ENCODE measurements around the gene ECT2L. TPM values are rescaled to one million over a fixed set of nuclear protein-coding genes. Genes with fewer than 3 reads are reported as not detected.
"Not testable (repeated sequence)": the region's sequence is repeated elsewhere in the genome, so short reads cannot be mapped to it uniquely, and the experiment has no call there.

The ECT2L gene
- total RNA-seq, 1 donor from 2014 or later, result 2.7 TPM

DNA sequence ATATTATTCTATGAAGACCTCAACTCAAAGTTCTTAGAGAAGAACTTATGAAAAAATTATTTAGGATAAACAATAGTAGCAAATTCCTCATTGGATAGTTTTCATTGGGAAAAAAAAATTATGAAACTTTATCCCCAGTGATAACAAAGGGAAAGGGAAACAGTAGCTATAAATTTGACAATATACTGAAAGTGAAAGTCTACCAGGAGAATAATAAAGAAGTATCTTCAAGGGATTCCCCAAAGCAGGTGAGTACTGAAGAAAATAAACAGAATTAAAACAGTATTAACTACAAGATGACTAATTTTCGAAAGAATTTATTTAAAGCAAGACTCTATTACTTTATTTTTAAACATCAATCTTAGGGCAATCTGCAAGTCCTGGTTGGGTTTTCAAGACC is 135.8 kb downstream of the ECT2L start:
- no peaks in the 10 kb centered on the region for H3K27me3 Mint-ChIP-seq (ENCODE audit: unreplicated experiment)
- TF ChIP-seq, protein P1, sequence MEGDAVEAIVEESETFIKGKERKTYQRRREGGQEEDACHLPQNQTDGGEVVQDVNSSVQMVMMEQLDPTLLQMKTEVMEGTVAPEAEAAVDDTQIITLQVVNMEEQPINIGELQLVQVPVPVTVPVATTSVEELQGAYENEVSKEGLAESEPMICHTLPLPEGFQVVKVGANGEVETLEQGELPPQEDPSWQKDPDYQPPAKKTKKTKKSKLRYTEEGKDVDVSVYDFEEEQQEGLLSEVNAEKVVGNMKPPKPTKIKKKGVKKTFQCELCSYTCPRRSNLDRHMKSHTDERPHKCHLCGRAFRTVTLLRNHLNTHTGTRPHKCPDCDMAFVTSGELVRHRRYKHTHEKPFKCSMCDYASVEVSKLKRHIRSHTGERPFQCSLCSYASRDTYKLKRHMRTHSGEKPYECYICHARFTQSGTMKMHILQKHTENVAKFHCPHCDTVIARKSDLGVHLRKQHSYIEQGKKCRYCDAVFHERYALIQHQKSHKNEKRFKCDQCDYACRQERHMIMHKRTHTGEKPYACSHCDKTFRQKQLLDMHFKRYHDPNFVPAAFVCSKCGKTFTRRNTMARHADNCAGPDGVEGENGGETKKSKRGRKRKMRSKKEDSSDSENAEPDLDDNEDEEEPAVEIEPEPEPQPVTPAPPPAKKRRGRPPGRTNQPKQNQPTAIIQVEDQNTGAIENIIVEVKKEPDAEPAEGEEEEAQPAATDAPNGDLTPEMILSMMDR (IDR thresholded peaks at IDR 0.05; ENCODE audit: partially characterized antibody, unreplicated experiment), result no peak
- DNase-seq, result no peak
- no peak overlapping the region for H3K4me3 Mint-ChIP-seq (ENCODE audit: unreplicated experiment)
- peaks cover 6% of the 10 kb centered on the region for H3K36me3 Mint-ChIP-seq (ENCODE audit: unreplicated experiment)
- H3K9me3 Mint-ChIP-seq (ENCODE audit: unreplicated experiment), result peaks cover 2% of the 10 kb centered on the region
- no peaks in the 10 kb centered on the region for H3K4me1 Mint-ChIP-seq (ENCODE audit: low read depth, unreplicated experiment)
- no peak overlapping the region for H3K27ac Mint-ChIP-seq (ENCODE audit: unreplicated experiment)

DNA sequence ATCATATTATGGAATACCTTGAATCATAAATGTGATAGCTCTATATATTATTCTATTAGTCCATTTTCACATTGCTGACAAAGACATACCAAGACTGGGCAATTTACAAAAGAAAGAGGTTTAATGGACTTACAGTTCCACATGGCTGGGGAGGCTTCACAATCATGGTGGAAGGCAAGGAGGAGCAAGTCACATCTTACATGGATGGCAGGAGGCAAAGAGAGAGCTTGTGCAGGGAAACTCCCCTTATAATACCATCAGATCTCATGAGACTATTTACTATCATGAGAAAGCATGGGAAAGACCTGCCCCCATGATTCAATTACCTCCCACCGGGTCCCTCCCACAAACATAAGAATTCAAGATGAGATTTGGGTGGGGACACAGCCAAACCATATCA is 141.0 kb downstream of the ECT2L start:
- not testable (repeated sequence) for H3K9me3 Mint-ChIP-seq (ENCODE audit: unreplicated experiment); H3K27ac Mint-ChIP-seq (ENCODE audit: unreplicated experiment); H3K4me1 Mint-ChIP-seq (ENCODE audit: low read depth, unreplicated experiment); DNase-seq; H3K4me3 Mint-ChIP-seq (ENCODE audit: unreplicated experiment); H3K27me3 Mint-ChIP-seq (ENCODE audit: unreplicated experiment)
- peaks cover 24% of the 10 kb centered on the region for H3K36me3 Mint-ChIP-seq (ENCODE audit: unreplicated experiment)

DNA sequence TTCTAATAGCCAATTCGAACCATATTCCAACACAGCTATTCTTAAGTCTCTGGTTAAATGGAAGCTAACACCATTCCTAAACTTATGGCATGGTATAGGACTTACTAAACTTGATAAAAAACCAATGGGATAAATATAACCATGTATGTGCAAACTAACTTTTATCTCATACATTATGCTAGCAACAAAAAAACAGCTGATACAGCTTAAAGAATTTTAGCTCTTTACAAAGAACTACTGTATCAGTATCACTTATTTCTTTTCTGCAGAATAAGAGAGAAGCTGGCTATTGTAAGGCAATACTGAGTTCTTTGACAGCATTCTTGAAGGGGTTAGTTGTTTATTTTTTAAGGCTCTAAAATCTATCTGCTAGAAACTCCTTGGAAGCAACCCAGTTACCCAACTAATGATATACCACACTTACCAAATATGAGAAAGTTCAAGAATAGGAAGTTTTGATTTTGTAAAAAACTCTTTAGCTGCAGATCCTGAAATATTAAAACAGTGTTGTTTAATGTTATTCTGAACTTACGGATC is 147.3 kb downstream of the ECT2L start:
- no peak for DNase-seq
- Mint-ChIP-seq H3K4me1 (ENCODE audit: low read depth, unreplicated experiment) (peaks cover 8% of the 10 kb centered on the region), H3K27me3 (ENCODE audit: unreplicated experiment) (peaks cover 1% of the 10 kb centered on the region), H3K27ac (ENCODE audit: unreplicated experiment) (no peak overlapping the region), H3K4me3 (ENCODE audit: unreplicated experiment) (no peak overlapping the region), H3K36me3 (ENCODE audit: unreplicated experiment) (peaks cover 3% of the 10 kb centered on the region), H3K9me3 (ENCODE audit: unreplicated experiment) (no peaks in the 10 kb centered on the region)
- TF ChIP-seq, protein P1 (IDR thresholded peaks at IDR 0.05; ENCODE audit: partially characterized antibody, unreplicated experiment), result no peak

DNA sequence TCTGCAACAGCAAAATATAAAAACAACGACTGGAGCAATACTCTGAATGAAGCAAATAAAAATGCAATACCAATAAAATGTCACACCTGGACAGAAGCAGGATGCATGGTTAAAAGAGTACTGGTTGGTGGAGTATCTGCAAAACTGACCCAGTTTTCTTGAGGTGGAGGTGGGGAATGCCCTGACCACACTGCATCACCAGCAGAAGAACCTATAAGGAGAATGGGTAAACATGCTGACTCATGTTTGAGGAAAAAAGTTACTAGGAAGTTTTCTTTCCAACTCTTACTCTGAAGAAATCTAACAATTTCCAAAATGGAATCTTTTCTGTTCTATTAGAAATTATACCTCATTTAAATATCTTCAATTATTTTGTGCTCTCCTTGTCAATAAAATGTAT is 148.5 kb downstream of the ECT2L start:
- H3K36me3 Mint-ChIP-seq (ENCODE audit: unreplicated experiment), result no peaks in the 10 kb centered on the region
- TF ChIP-seq, protein P1 (IDR thresholded peaks at IDR 0.05; ENCODE audit: partially characterized antibody, unreplicated experiment), result no peak
- H3K27ac Mint-ChIP-seq (ENCODE audit: unreplicated experiment), result no peak overlapping the region
- peaks cover 12% of the 10 kb centered on the region for H3K4me1 Mint-ChIP-seq (ENCODE audit: low read depth, unreplicated experiment)
- no peak for DNase-seq
- no peaks in the 10 kb centered on the region for H3K9me3 Mint-ChIP-seq (ENCODE audit: unreplicated experiment)
- H3K27me3 Mint-ChIP-seq (ENCODE audit: unreplicated experiment), result peaks cover 1% of the 10 kb centered on the region
- no peak overlapping the region for H3K4me3 Mint-ChIP-seq (ENCODE audit: unreplicated experiment)

DNA sequence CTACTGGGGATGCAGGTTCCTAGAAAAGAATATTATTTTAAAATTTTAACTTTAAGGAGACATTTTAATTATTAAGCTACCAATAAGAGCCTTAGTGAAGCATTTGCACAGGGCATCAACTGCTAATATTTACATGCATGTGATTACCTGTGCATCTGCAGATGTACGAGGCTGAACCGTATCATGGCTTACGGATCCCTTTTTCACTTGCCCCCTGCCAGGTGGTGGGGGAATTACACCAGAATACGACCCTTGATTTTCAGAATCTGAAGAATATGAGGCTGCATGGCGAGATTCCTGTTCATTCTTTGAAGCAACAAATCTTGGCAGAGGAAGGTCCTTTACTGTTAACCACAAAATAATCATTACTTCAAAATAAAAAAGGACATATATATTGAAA is 149.5 kb downstream of the ECT2L start:
- DNase-seq, result peak; percentile 28
- H3K4me3 Mint-ChIP-seq (ENCODE audit: unreplicated experiment), result no peak overlapping the region

More for the DNA sequence above, 149.5 kb downstream of the ECT2L start:
- TF ChIP-seq, protein P1 (IDR thresholded peaks at IDR 0.05; ENCODE audit: partially characterized antibody, unreplicated experiment), result peak; percentile 47
- peaks cover 12% of the 10 kb centered on the region for H3K4me1 Mint-ChIP-seq (ENCODE audit: low read depth, unreplicated experiment)
- no peaks in the 10 kb centered on the region for H3K36me3 Mint-ChIP-seq (ENCODE audit: unreplicated experiment)
- H3K27me3 Mint-ChIP-seq (ENCODE audit: unreplicated experiment), result peaks cover 1% of the 10 kb centered on the region
- no peaks in the 10 kb centered on the region for H3K9me3 Mint-ChIP-seq (ENCODE audit: unreplicated experiment)
- no peak overlapping the region for H3K27ac Mint-ChIP-seq (ENCODE audit: unreplicated experiment)

All from glutamatergic neuron (in vitro differentiated cells).